PC-3 (cell line): ENCODE measurements around the gene CDK5R1. TPM values are rescaled to one million over a fixed set of nuclear protein-coding genes. Genes with fewer than 3 reads are reported as not detected.
A peak's percentile ranks its signal among the peaks of the same experiment; 100 is the strongest.

ENCODE experiments used
- ATAC-seq: fragments of 200-7000 bp; cut with Tn5 transposase; 2 replicates; pipeline ENCODE4 v1.9.1; 2020; ENCODE audit warnings: mild to moderate bottlenecking, moderate library complexity
- Bru-seq: library from RNA; stranded (reverse); fragments of 400-500 nt; gene quantifications from one replicate; lab custom pipeline; 2021; lab: Mats Ljungman, UMichigan
- BruChase-seq, 2 experiments: library from RNA; stranded (reverse); fragments of 400-500 nt; gene quantifications; one replicate each; lab custom pipeline; 2021; lab: Mats Ljungman, UMichigan
- BruUV-seq: library from RNA; stranded (reverse); fragments of 400-500 nt; replicated peaks from 2 replicates; lab custom pipeline; 2021; lab: Mats Ljungman, UMichigan
- CTCF ChIA-PET: fragments of 300-600 bp; sonication (Branson Sonifier 250); formaldehyde crosslinking; loops from one replicate; lab custom pipeline; 2022; ENCODE audit warnings: antibody characterized with exemption; lab: Charles Lee
- POLR2A ChIA-PET: fragments of 300-600 bp; sonication (Branson Sonifier 250); formaldehyde crosslinking; loops from one replicate; lab custom pipeline; 2022; ENCODE audit warnings: antibody characterized with exemption; ENCODE audit not compliant: unreplicated experiment; lab: Charles Lee
- DNase-seq: peaks from one replicate; pipeline ENCODE4 v3.0.0-alpha.2; 2015
- H2AFZ ChIP-seq: fragments of 300-600 bp; sonication (generic); 2 replicates; pipeline ENCODE4 v1.6.0; 2016; ENCODE audit warnings: antibody characterized with exemption, low read length
- H3F3A ChIP-seq: fragments of 300-600 bp; sonication (generic); one replicate; pipeline ENCODE4 v1.6.0; 2017; ENCODE audit warnings: antibody characterized with exemption, low read length, control low read depth, mild to moderate bottlenecking; ENCODE audit not compliant: unreplicated experiment
- H3K27ac ChIP-seq: fragments of 300-600 bp; sonication (generic); 2 replicates; pipeline ENCODE4 v1.5.1; 2016; ENCODE audit warnings: mild to moderate bottlenecking, low read length
- H3K27me3 ChIP-seq: fragments of 300-600 bp; sonication (generic); 2 replicates; pipeline ENCODE4 v1.6.1; 2016; ENCODE audit warnings: low read length, mixed read lengths
- H3K36me3 ChIP-seq: fragments of 300-600 bp; sonication (generic); 2 replicates; pipeline ENCODE4 v1.6.1; 2016; ENCODE audit warnings: low read depth, mixed run types, low read length, mixed read lengths
- H3K4me1 ChIP-seq: fragments of 300-600 bp; sonication (generic); 2 replicates; pipeline ENCODE4 v1.5.1; 2016; ENCODE audit warnings: low read length; ENCODE audit not compliant: insufficient read depth
- H3K4me2 ChIP-seq: fragments of 300-600 bp; sonication (generic); 2 replicates; pipeline ENCODE4 v1.6.0; 2016; ENCODE audit warnings: low read length
- H3K4me3 ChIP-seq: fragments of 300-600 bp; sonication (generic); 2 replicates; pipeline ENCODE4 v1.5.1; 2016; ENCODE audit warnings: mild to moderate bottlenecking, low read length, mixed read lengths
- H3K79me2 ChIP-seq: fragments of 300-600 bp; sonication (generic); 2 replicates; pipeline ENCODE4 v1.6.1; 2017; ENCODE audit warnings: low read length, mixed read lengths
- H3K9ac ChIP-seq: fragments of 300-600 bp; sonication (generic); 2 replicates; pipeline ENCODE4 v1.6.0; 2016; ENCODE audit warnings: mild to moderate bottlenecking, low read length
- H3K9me2 ChIP-seq: fragments of 300-600 bp; sonication (generic); replicated peaks from 2 replicates; pipeline ENCODE4 v1.6.1; 2016; ENCODE audit warnings: mixed run types, low read length, mixed read lengths
- H3K9me3 ChIP-seq: fragments of 300-600 bp; sonication (generic); 2 replicates; pipeline ENCODE4 v1.6.1; 2016; ENCODE audit warnings: low read length, mixed read lengths
- H4K20me1 ChIP-seq: fragments of 300-600 bp; sonication (generic); 2 replicates; pipeline ENCODE4 v1.6.1; 2016; ENCODE audit warnings: low read length, mixed read lengths
- CTCF ChIP-seq: fragments of 300-600 bp; sonication (generic); conservative IDR thresholded peaks from 2 replicates; pipeline ENCODE4 v1.5.1; 2017; ENCODE audit warnings: antibody characterized with exemption, low read depth, mild to moderate bottlenecking, low read length
- EZH2 ChIP-seq: fragments of 300-600 bp; sonication (generic); IDR thresholded peaks from one replicate; pipeline ENCODE4 v1.6.1; 2017; ENCODE audit warnings: antibody characterized with exemption, mild to moderate bottlenecking, low read length; ENCODE audit not compliant: unreplicated experiment
- EZH2phosphoT487 ChIP-seq: fragments of 300-600 bp; sonication (generic); IDR thresholded peaks from 2 replicates; pipeline ENCODE4 v1.6.1; 2018; ENCODE audit warnings: mild to moderate bottlenecking, antibody characterized with exemption, low read length, borderline replicate concordance
- intact Hi-C: fragments of 100-400 bp; cut with micrococcal nuclease; formaldehyde crosslinking; loops from 2 replicates; pipeline ENCODE4 v1.9.0; 2023
- long read RNA-seq: library from polyadenylated mRNA; unstranded; transcript quantifications from one replicate; pipeline ENCODE4 v2.0.0, GENCODE V29; 2021; ENCODE audit not compliant: unreplicated experiment
- total RNA-seq: library from RNA; depleted of rRNA; stranded (reverse); fragments of >200 nt; gene quantifications from 2 replicates; pipeline ENCODE4 v1.2.3, GENCODE V29; 2014; rRNA removed

Gene CDK5R1
- total RNA-seq (1.7 and 3.0 TPM in 2 replicates), Bru-seq, nascent RNA (percentile 44 among the genes with signal in this experiment), BruChase-seq, experiment 1, labeled RNA remaining after a 6-hour chase (percentile 70 among the genes with signal in this experiment), BruChase-seq, experiment 2, labeled RNA remaining after a 2-hour chase (percentile 69 among the genes with signal in this experiment)
- long read RNA-seq, full-length matches to known transcripts = 2 of 5 reads
- long read RNA-seq, partial matches to known transcripts = 3 of 5 reads
- long read RNA-seq, other reads (novel, unspliced or antisense) = 0 of 5 reads

- H3K9ac ChIP-seq = peak within 1 kb of the TSS; percentile 25; the same call in 1 of the 2 replicates
- peak within 1 kb of the TSS; percentile 90 for H3K4me2 ChIP-seq
- BruUV-seq = no TSS peak
- peak within 1 kb of the TSS; percentile 77 for H2AFZ ChIP-seq
- intact Hi-C loops = loop anchor here (10.0 kb wide), 1 partner anchor 118 kb away; no protein-coding TSS in a partner anchor
- no peaks in the 10 kb centered on the region for H4K20me1 ChIP-seq
- H3K4me3 ChIP-seq = peak within 1 kb of the TSS; percentile 70
- ChIA-PET POLR2A (no interaction called here), CTCF (no interaction called here)
- ATAC-seq (peak; percentile 59), DNase-seq (peak; percentile 50)
- H3K9me2 ChIP-seq = no peaks in the 10 kb centered on the region
- TF ChIP-seq CTCF (no peak), EZH2 (no peak), EZH2phosphoT487 (no peak)
- H3K9me3 ChIP-seq = no peaks in the 10 kb centered on the region
- peaks cover 5% of the 10 kb centered on the region; the same call in 1 of the 2 replicates for H3K79me2 ChIP-seq
- H3K36me3 ChIP-seq = peaks cover 3% of the 10 kb centered on the region; the same call in 1 of the 2 replicates
- H3F3A ChIP-seq = peaks cover 7% of the 10 kb centered on the region
- H3K27ac ChIP-seq = no peak within 1 kb of the TSS
- peaks cover 4% of the 10 kb centered on the region; the same call in 1 of the 2 replicates for H3K4me1 ChIP-seq
- H3K27me3 ChIP-seq = no peaks in the 10 kb centered on the region
Measured at GRCh38 chr17:32486701-32487472, at the start of gene CDK5R1. CDK5R1 (plus strand) TSS chr17:32486993; CDS start chr17:32487621, 628 bp downstream.

GRCh38 chr17:32440722-32441121 lies 46.1 kb upstream of the CDK5R1 start:
- H3K27ac ChIP-seq = no peak overlapping the region
- H4K20me1 ChIP-seq = peaks cover 5% of the 10 kb centered on the region
- H3K9me2 ChIP-seq = no peaks in the 10 kb centered on the region
- intact Hi-C loops = no loop called here
- ChIA-PET POLR2A (no interaction called here), CTCF (no interaction called here)
- H3K9ac ChIP-seq = no peak overlapping the region
- no peaks in the 10 kb centered on the region for H3K27me3 ChIP-seq
- H3K9me3 ChIP-seq = no peaks in the 10 kb centered on the region
- DNase-seq (no peak), ATAC-seq (no peak)
- no TSS peak for BruUV-seq
- no peak overlapping the region for H2AFZ ChIP-seq
- no peak for TF ChIP-seq EZH2
- no peak for TF ChIP-seq CTCF
- no peak for TF ChIP-seq EZH2phosphoT487
- no peak overlapping the region for H3K4me2 ChIP-seq
- H3K4me1 ChIP-seq = no peaks in the 10 kb centered on the region
- no peak overlapping the region for H3K4me3 ChIP-seq
- peaks cover 14% of the 10 kb centered on the region for H3K79me2 ChIP-seq
- no peaks in the 10 kb centered on the region for H3F3A ChIP-seq
- peaks cover 3% of the 10 kb centered on the region; the same call in 1 of the 2 replicates for H3K36me3 ChIP-seq

GRCh38 chr17:32441886-32442285 lies 44.9 kb upstream of the CDK5R1 start:
- intact Hi-C loops = no loop called here
- CTCF ChIA-PET = no interaction called here
- no TSS peak for BruUV-seq

More at GRCh38 chr17:32441886-32442285, 44.9 kb upstream of the CDK5R1 start:
- Histone ChIP-seq H3K9ac (no peak overlapping the region), H3K9me3 (no peaks in the 10 kb centered on the region), H4K20me1 (peaks cover 16% of the 10 kb centered on the region), H3K4me2 (no peak overlapping the region), H3K4me1 (peaks cover 11% of the 10 kb centered on the region), H3K27me3 (no peaks in the 10 kb centered on the region), H3K36me3 (peaks cover 6% of the 10 kb centered on the region; the same call in 1 of the 2 replicates), H3K27ac (no peak overlapping the region), H3F3A (no peaks in the 10 kb centered on the region), H2AFZ (no peak overlapping the region), H3K79me2 (peaks cover 26% of the 10 kb centered on the region), H3K4me3 (no peak overlapping the region), H3K9me2 (no peaks in the 10 kb centered on the region)
- POLR2A ChIA-PET = no interaction called here
- ATAC-seq (no peak), DNase-seq (no peak)
- TF ChIP-seq EZH2phosphoT487 = no peak
- TF ChIP-seq EZH2 = no peak
- no peak for TF ChIP-seq CTCF
